Fibroblast of peridontal ligament (primary cell): ENCODE measurements around the gene CDC123.
"Not testable (repeated sequence)": the region's sequence is repeated elsewhere in the genome, so short reads cannot be mapped to it uniquely, and the experiment has no call there.

Source experiments
- DNase-seq: peaks from one replicate; pipeline ENCODE4 v3.0.0-alpha.2; 2010; ENCODE audit errors: extremely low read depth

CDC123 gene

GRCh38 chr10:12191715-12192114 is 4.3 kb upstream of the CDC123 start:
- peak; percentile 36 for DNase-seq

GRCh38 chr10:12193193-12193592 is 2.8 kb upstream of the CDC123 start:
- DNase-seq = peak; percentile 46

GRCh38 chr10:12194752-12195271 is 1.2 kb upstream of the CDC123 start:
- peak; percentile 45 for DNase-seq

- no peak for DNase-seq
Observed at GRCh38 chr10:12195281-12195602, 746 bp upstream of the CDC123 start.

GRCh38 chr10:12196531-12197211 is 683 bp downstream of the CDC123 start:
- no peak for DNase-seq

GRCh38 chr10:12198156-12198555 is 2.2 kb downstream of the CDC123 start:
- DNase-seq = no peak

- no peak for DNase-seq
Observed at GRCh38 chr10:12200850-12201249, 4.9 kb downstream of the CDC123 start.

GRCh38 chr10:12201543-12201942 is 5.6 kb downstream of the CDC123 start:
- DNase-seq = no peak

GRCh38 chr10:12202226-12202625 is 6.2 kb downstream of the CDC123 start:
- no peak for DNase-seq

GRCh38 chr10:12205082-12205481 is 9.1 kb downstream of the CDC123 start:
- no peak for DNase-seq

- no peak for DNase-seq
Observed at GRCh38 chr10:12207114-12207513, 11.1 kb downstream of the CDC123 start.

- DNase-seq = no peak
Observed at GRCh38 chr10:12208460-12208859, 12.5 kb downstream of the CDC123 start.

GRCh38 chr10:12212454-12212853 is 16.5 kb downstream of the CDC123 start:
- no peak for DNase-seq

GRCh38 chr10:12213621-12214020 is 17.6 kb downstream of the CDC123 start:
- no peak for DNase-seq

- DNase-seq = no peak
Observed at GRCh38 chr10:12214093-12214492, 18.1 kb downstream of the CDC123 start.

GRCh38 chr10:12214763-12215218 is 18.8 kb downstream of the CDC123 start:
- DNase-seq = peak; percentile 87

GRCh38 chr10:12218991-12219390 is 23.0 kb downstream of the CDC123 start:
- DNase-seq = no peak

GRCh38 chr10:12221323-12222298 is 25.6 kb downstream of the CDC123 start:
- peak; percentile 29 for DNase-seq

- no peak for DNase-seq
Observed at GRCh38 chr10:12225444-12225843, 29.5 kb downstream of the CDC123 start.

- not testable (repeated sequence) for DNase-seq
Observed at GRCh38 chr10:12226438-12226837, 30.4 kb downstream of the CDC123 start.

- no peak for DNase-seq
Observed at GRCh38 chr10:12228851-12229250, 32.9 kb downstream of the CDC123 start.

- DNase-seq = not testable (repeated sequence)
Observed at GRCh38 chr10:12234687-12235086, 38.7 kb downstream of the CDC123 start.
